Measurements from ENCODE around the gene CD52.

Gene CD52

GRCh38 chr1:26289158-26290059, 28.3 kb upstream of the CD52 start:
- H3K27ac ChIP-seq (replicated peaks) = peak overlapping the region; percentile 99
- no peak overlapping the region for H3K4me3 ChIP-seq (replicated peaks; ENCODE audit: insufficient read depth, low read length)
- DNase-seq (ENCODE audit: low read depth in 1 of 2, low spot score in 1 of 2) = peak; percentile 97 to 98
- TF ChIP-seq POLR2AphosphoS5 (IDR thresholded peaks at IDR 0.05; ENCODE audit: low read depth) (peak; percentile 64), CTCF (IDR thresholded peaks at IDR 0.05; ENCODE audit: insufficient read depth, low read length) (no peak), SPI1 (IDR thresholded peaks at IDR 0.05; ENCODE audit: borderline replicate concordance, low read depth) (peak; percentile 80), GABPA (IDR thresholded peaks at IDR 0.05; ENCODE audit: low read depth) (no peak)
- TF ChIP-seq, protein P1, sequence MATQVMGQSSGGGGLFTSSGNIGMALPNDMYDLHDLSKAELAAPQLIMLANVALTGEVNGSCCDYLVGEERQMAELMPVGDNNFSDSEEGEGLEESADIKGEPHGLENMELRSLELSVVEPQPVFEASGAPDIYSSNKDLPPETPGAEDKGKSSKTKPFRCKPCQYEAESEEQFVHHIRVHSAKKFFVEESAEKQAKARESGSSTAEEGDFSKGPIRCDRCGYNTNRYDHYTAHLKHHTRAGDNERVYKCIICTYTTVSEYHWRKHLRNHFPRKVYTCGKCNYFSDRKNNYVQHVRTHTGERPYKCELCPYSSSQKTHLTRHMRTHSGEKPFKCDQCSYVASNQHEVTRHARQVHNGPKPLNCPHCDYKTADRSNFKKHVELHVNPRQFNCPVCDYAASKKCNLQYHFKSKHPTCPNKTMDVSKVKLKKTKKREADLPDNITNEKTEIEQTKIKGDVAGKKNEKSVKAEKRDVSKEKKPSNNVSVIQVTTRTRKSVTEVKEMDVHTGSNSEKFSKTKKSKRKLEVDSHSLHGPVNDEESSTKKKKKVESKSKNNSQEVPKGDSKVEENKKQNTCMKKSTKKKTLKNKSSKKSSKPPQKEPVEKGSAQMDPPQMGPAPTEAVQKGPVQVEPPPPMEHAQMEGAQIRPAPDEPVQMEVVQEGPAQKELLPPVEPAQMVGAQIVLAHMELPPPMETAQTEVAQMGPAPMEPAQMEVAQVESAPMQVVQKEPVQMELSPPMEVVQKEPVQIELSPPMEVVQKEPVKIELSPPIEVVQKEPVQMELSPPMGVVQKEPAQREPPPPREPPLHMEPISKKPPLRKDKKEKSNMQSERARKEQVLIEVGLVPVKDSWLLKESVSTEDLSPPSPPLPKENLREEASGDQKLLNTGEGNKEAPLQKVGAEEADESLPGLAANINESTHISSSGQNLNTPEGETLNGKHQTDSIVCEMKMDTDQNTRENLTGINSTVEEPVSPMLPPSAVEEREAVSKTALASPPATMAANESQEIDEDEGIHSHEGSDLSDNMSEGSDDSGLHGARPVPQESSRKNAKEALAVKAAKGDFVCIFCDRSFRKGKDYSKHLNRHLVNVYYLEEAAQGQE (IDR thresholded peaks at IDR 0.05; ENCODE audit: insufficient replicate concordance, low read depth) = no peak
- no peaks in the 10 kb centered on the region for H3K27me3 ChIP-seq (ENCODE audit: insufficient read depth, poor library complexity, severe bottlenecking)

- peak; percentile 88 to 90 for DNase-seq (ENCODE audit: low read depth in 1 of 2, low spot score in 1 of 2)
- Histone ChIP-seq H3K27me3 (ENCODE audit: insufficient read depth, poor library complexity, severe bottlenecking) (no peaks in the 10 kb centered on the region), H3K4me3 (replicated peaks; ENCODE audit: insufficient read depth, low read length) (no peak overlapping the region), H3K27ac (replicated peaks) (peak overlapping the region; percentile 99)
- TF ChIP-seq POLR2AphosphoS5 (IDR thresholded peaks at IDR 0.05; ENCODE audit: low read depth) (peak; percentile 19; the same call in 1 of the 2 replicates), SPI1 (IDR thresholded peaks at IDR 0.05; ENCODE audit: borderline replicate concordance, low read depth) (peak; percentile 77), CTCF (IDR thresholded peaks at IDR 0.05; ENCODE audit: insufficient read depth, low read length) (no peak)
These were observed 27.5 kb upstream of the CD52 start for GRCh38 chr1:26290122-26290881.

DNA sequence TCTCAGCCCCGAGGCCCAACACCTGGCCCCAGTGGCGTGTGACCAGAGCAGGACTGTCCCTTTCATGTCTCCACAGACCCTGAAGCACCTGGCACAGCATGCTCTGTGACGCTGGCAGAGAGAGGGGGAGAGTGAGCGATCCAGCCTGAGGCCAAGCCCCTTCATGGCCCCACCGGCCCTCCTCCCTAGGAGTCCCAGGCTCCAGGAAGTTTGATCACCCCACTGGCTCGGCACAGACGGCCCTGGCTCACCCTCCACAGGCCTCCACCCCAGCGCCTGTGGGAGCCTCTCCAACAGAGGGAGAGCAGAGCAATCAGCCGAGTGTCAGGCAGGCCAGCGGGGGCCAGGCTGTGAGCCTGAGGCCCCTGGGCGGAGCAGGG, 26.9 kb upstream of the CD52 start:
- H3K4me3 ChIP-seq (replicated peaks; ENCODE audit: insufficient read depth, low read length) = no peak overlapping the region
- TF ChIP-seq POLR2AphosphoS5 (IDR thresholded peaks at IDR 0.05; ENCODE audit: low read depth) = no peak
- H3K27ac ChIP-seq (replicated peaks) = peak overlapping the region; percentile 99
- no peak for DNase-seq (ENCODE audit: low read depth in 1 of 2, low spot score in 1 of 2)
- H3K27me3 ChIP-seq (ENCODE audit: insufficient read depth, poor library complexity, severe bottlenecking) = no peaks in the 10 kb centered on the region

GRCh38 chr1:26291433-26291832, 26.3 kb upstream of the CD52 start:
- TF ChIP-seq SPI1 (IDR thresholded peaks at IDR 0.05; ENCODE audit: borderline replicate concordance, low read depth) (no peak), GABPA (IDR thresholded peaks at IDR 0.05; ENCODE audit: low read depth) (no peak), CTCF (IDR thresholded peaks at IDR 0.05; ENCODE audit: insufficient read depth, low read length) (no peak), POLR2AphosphoS5 (IDR thresholded peaks at IDR 0.05; ENCODE audit: low read depth) (no peak)
- TF ChIP-seq, protein P1 (IDR thresholded peaks at IDR 0.05; ENCODE audit: insufficient replicate concordance, low read depth) = no peak
- no peak overlapping the region for H3K4me3 ChIP-seq (replicated peaks; ENCODE audit: insufficient read depth, low read length)
- DNase-seq (ENCODE audit: low read depth in 1 of 2, low spot score in 1 of 2) = no peak
- no peaks in the 10 kb centered on the region for H3K27me3 ChIP-seq (ENCODE audit: insufficient read depth, poor library complexity, severe bottlenecking)
- H3K27ac ChIP-seq (replicated peaks) = peak overlapping the region; percentile 99
